GM12892 (cell line): Measurements from ENCODE around the gene THAP6.

Source experiments
- POLR2A ChIP-seq: IDR thresholded peaks from 2 replicates; pipeline ENCODE4 v1.6.1; 2011; ENCODE audit warnings: low read depth, low read length, control low read depth
- POLR2AphosphoS5 ChIP-seq: IDR thresholded peaks from 2 replicates; pipeline ENCODE4 v1.6.1; 2011; ENCODE audit warnings: low read depth, low read length, control low read depth
- TAF1 ChIP-seq: IDR thresholded peaks from 2 replicates; pipeline ENCODE4 v1.6.1; 2011; ENCODE audit warnings: low read depth, mild to moderate bottlenecking, control low read depth, low read length, borderline replicate concordance

- no peak for TF ChIP-seq POLR2A
- no peak for TF ChIP-seq POLR2AphosphoS5
- no peak for TF ChIP-seq TAF1
These were observed 41.3 kb downstream of the THAP6 start, which contains the start of gene ODAPH for GRCh38 chr4:75555294-75556164.
